Trophoblast cell (in vitro differentiated cells and primary cell): Measurements from ENCODE around the gene PHKB.

Source experiments
- DNase-seq, 2 donors: peaks; one replicate each; pipeline ENCODE4 v3.0.0-alpha.2; 2016
- H2AFZ ChIP-seq: 2 replicates; pipeline ENCODE4 v1.6.1; 2013; ENCODE audit warnings: low read length, moderate library complexity, mild to moderate bottlenecking; ENCODE audit not compliant: insufficient read depth, poor library complexity
- H2AK5ac ChIP-seq: 2 replicates; pipeline ENCODE4 v1.6.1; 2013; ENCODE audit warnings: mild to moderate bottlenecking, low read length
- H2BK120ac ChIP-seq: 2 replicates; pipeline ENCODE4 v1.6.1; 2013; ENCODE audit warnings: low read length, mild to moderate bottlenecking, moderate library complexity; ENCODE audit not compliant: insufficient read depth, poor library complexity
- H2BK12ac ChIP-seq: 2 replicates; pipeline ENCODE4 v1.6.1; 2013; ENCODE audit warnings: mild to moderate bottlenecking, low read length, moderate library complexity
- H2BK5ac ChIP-seq: 2 replicates; pipeline ENCODE4 v1.6.1; 2013; ENCODE audit warnings: low read length, low read depth, moderate library complexity, mild to moderate bottlenecking; ENCODE audit not compliant: poor library complexity
- H3K14ac ChIP-seq: 2 replicates; pipeline ENCODE4 v1.6.1; 2013; ENCODE audit warnings: mild to moderate bottlenecking, low read length
- H3K18ac ChIP-seq: 2 replicates; pipeline ENCODE4 v1.6.1; 2013; ENCODE audit warnings: mild to moderate bottlenecking, low read length
- H3K23ac ChIP-seq: 2 replicates; pipeline ENCODE4 v1.6.1; 2013; ENCODE audit warnings: low read length
- H3K27ac ChIP-seq: 2 replicates; pipeline ENCODE4 v1.5.1; 2013; ENCODE audit warnings: low read depth, mild to moderate bottlenecking, inconsistent platforms, low read length, moderate library complexity
- H3K27me3 ChIP-seq: 2 replicates; pipeline ENCODE4 v1.6.1; 2013; ENCODE audit warnings: inconsistent platforms, mild to moderate bottlenecking, low read length, moderate library complexity; ENCODE audit not compliant: insufficient read depth
- H3K36me3 ChIP-seq, 2 experiments: 1 replicate in 1 of 2; 2 replicates in 1 of 2; pipeline ENCODE4 v1.6.1; 2013; ENCODE audit warnings: low read length in 2 of 2, mild to moderate bottlenecking in 2 of 2, moderate library complexity in 1 of 2; ENCODE audit not compliant: insufficient read depth in 2 of 2, control insufficient read depth in 1 of 2
- H3K4ac ChIP-seq: 2 replicates; pipeline ENCODE4 v1.6.1; 2013; ENCODE audit warnings: low read depth, mild to moderate bottlenecking, low read length, moderate library complexity
- H3K4me1 ChIP-seq, 2 experiments: 1 replicate in 1 of 2; 2 replicates in 1 of 2; pipeline ENCODE4 v1.6.1; 2013; ENCODE audit warnings: low read length in 2 of 2, mild to moderate bottlenecking in 2 of 2, moderate library complexity in 1 of 2; ENCODE audit not compliant: insufficient read depth in 2 of 2, control insufficient read depth in 1 of 2
- H3K4me2 ChIP-seq: 2 replicates; pipeline ENCODE4 v1.6.1; 2013; ENCODE audit warnings: inconsistent platforms, mild to moderate bottlenecking, low read length, moderate library complexity
- H3K4me3 ChIP-seq: 2 replicates; pipeline ENCODE4 v1.5.1; 2013; ENCODE audit warnings: mild to moderate bottlenecking, low read depth, low read length, inconsistent platforms
- H3K79me1 ChIP-seq: one replicate; pipeline ENCODE4 v1.6.1; 2013; ENCODE audit warnings: low read length
- H3K79me2 ChIP-seq: 2 replicates; pipeline ENCODE4 v1.6.1; 2013; ENCODE audit warnings: low read length, mild to moderate bottlenecking; ENCODE audit not compliant: control insufficient read depth, insufficient read depth, poor library complexity
- H3K9ac ChIP-seq: 2 replicates; pipeline ENCODE4 v1.6.1; 2013; ENCODE audit warnings: mild to moderate bottlenecking, low read length
- H3K9me3 ChIP-seq: 2 replicates; pipeline ENCODE4 v1.6.1; 2013; ENCODE audit warnings: low read depth, mild to moderate bottlenecking, control low read depth, inconsistent platforms, low read length; ENCODE audit not compliant: insufficient read depth
- H4K12ac ChIP-seq: 2 replicates; pipeline ENCODE4 v1.6.1; 2013; ENCODE audit warnings: low read depth, mild to moderate bottlenecking, low read length, moderate library complexity
- H4K8ac ChIP-seq: 2 replicates; pipeline ENCODE4 v1.6.1; 2013; ENCODE audit warnings: low read depth, mild to moderate bottlenecking, low read length, moderate library complexity
- H4K91ac ChIP-seq: one replicate; pipeline ENCODE4 v1.6.1; 2013; ENCODE audit warnings: low read depth, mild to moderate bottlenecking, low read length, moderate library complexity
- WGBS: extraction: QIAGEN DNeasy Blood & Tissue Kit; methylation state at CpG from one replicate; pipeline ENCODE4 v1.1.7; 2013; ENCODE audit warnings: missing lambda C conversion rate; ENCODE audit not compliant: insufficient read length, insufficient coverage; ENCODE audit errors: extremely low coverage; 5-methylcytosine and 5-hydroxymethylcytosine counted together

The PHKB gene

DNA sequence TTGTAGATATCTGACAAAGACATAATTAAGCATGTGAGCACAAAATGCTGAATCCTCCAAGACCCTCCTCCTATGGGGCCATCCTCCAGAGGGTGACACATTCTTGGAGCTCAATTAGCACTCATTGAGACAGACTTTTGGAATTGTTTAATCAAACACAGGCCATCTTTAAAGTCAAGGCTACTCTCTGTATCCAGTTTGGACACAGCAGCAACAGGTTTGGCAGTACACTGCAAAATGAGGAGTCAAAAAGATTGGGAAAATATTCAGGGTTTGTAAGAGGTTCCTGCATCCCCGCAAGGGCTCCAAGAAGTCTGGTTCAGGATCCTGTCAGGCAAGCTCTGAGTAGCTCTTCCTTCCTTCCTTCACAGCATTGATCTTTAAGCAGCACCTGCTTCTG lies 1.5 kb upstream of the PHKB start:
- no peak overlapping the region for H3K14ac ChIP-seq
- H3K9me3 ChIP-seq = no peaks in the 10 kb centered on the region
- H2BK12ac ChIP-seq = no peak overlapping the region
- H3K18ac ChIP-seq = no peak overlapping the region
- peaks cover 12% of the 10 kb centered on the region for H3K79me2 ChIP-seq
- no peak overlapping the region for H2BK5ac ChIP-seq
- no peak for DNase-seq
- no peak overlapping the region for H2BK120ac ChIP-seq
- H4K12ac ChIP-seq = no peak overlapping the region
- no peak overlapping the region for H2AK5ac ChIP-seq
- WGBS = no CpG with 5 or more reads among the region's 1 CpG
- no peak overlapping the region for H3K23ac ChIP-seq
- peak overlapping the region; percentile 33 for H3K4ac ChIP-seq
- H4K91ac ChIP-seq = no peak overlapping the region
- H3K27ac ChIP-seq = no peak overlapping the region
- H2AFZ ChIP-seq = no peak overlapping the region
- no peak overlapping the region for H4K8ac ChIP-seq
- H3K36me3 ChIP-seq = peaks cover 2 to 6% of the 10 kb centered on the region in 2 experiments
- no peaks in the 10 kb centered on the region for H3K27me3 ChIP-seq
- H3K4me1 ChIP-seq = peaks cover 5 to 10% of the 10 kb centered on the region in 2 experiments
- no peak overlapping the region for H3K4me3 ChIP-seq
- no peak overlapping the region for H3K9ac ChIP-seq
- H3K79me1 ChIP-seq = peaks cover 13% of the 10 kb centered on the region
- H3K4me2 ChIP-seq = peak overlapping the region; percentile 66

DNA sequence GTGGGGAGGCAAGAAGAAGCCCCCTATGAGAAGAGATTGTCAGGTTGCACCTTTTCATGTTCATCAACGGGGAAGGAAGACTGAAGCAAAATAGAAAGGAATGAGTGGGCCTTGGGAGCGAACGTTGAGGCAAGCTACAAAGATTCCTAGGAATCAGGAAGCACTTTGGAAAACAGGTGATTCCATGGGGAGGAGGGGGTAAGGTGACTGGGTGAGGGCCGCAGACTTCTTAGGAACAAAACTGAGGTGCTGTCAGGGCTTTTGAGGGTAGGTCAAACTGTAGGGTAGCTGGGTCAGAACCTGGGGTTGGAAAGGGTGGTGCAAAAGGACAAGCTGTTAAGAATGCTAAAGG lies 796 bp upstream of the PHKB start:
- H3K4me1 ChIP-seq = peaks cover 5 to 10% of the 10 kb centered on the region in 2 experiments
- peak overlapping the region; percentile 99 for H2BK120ac ChIP-seq
- peak overlapping the region; percentile 99 for H4K8ac ChIP-seq
- H3K79me1 ChIP-seq = peaks cover 13% of the 10 kb centered on the region
- H3K23ac ChIP-seq = no peak overlapping the region
- H4K91ac ChIP-seq = peak overlapping the region; percentile 95
- peak overlapping the region; percentile 94 for H3K14ac ChIP-seq
- peak overlapping the region; percentile 92 for H2AFZ ChIP-seq
- H3K79me2 ChIP-seq = peaks cover 12% of the 10 kb centered on the region
- peak overlapping the region; percentile 99 for H3K27ac ChIP-seq
- DNase-seq = peak; percentile 37 to 58
- H2BK12ac ChIP-seq = no peak overlapping the region
- H3K27me3 ChIP-seq = no peaks in the 10 kb centered on the region
- H2AK5ac ChIP-seq = peak overlapping the region; percentile 54
- H3K4ac ChIP-seq = peak overlapping the region; percentile 66
- H3K4me3 ChIP-seq = peak overlapping the region; percentile 89
- H3K18ac ChIP-seq = peak overlapping the region; percentile 88
- H3K4me2 ChIP-seq = peak overlapping the region; percentile 66
- peak overlapping the region; percentile 89 for H3K9ac ChIP-seq
- H2BK5ac ChIP-seq = peak overlapping the region; percentile 98
- H3K9me3 ChIP-seq = no peaks in the 10 kb centered on the region
- H3K36me3 ChIP-seq = peaks cover 2 to 5% of the 10 kb centered on the region in 2 experiments
- H4K12ac ChIP-seq = peak overlapping the region; percentile 87
- no CpG with 5 or more reads among the region's 4 CpGs for WGBS

DNA sequence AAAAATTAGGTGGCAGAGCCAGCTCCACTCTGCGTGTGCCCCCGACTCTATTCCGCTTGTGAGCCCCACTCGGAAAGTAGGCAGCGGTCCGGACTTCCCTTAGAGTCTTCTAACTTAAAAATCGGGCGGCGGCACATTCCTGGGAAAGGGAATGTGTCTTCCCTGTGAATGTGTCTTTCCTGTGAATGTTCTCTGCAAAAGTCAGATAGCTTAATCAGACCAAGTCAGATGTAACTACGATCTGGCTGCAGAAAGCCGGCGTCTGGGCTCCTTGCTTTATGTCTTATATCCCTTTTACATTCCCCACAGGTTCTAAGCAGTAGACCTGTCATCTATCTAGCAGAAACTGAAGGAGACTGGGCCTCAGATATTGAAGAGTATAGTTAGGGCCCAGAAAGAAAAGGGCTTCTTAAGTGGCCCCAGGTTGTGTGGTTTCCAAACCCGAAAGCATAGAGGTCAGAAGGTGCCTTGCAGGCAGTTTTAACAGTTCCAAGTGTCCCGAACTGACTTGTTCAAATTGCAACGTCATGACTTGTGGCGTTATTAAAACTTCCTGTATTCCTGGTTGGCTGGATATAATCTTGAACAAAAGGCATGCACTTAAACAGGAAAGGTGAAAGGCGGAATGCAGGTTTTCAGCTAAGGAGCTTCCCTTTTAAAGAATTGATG lies 601 bp downstream of the PHKB start:
- Histone ChIP-seq H3K4me1 (peaks cover 5 to 10% of the 10 kb centered on the region in 2 experiments), H3K36me3 (peaks cover 0 to 2% of the 10 kb centered on the region in 2 experiments), H2BK120ac (peak overlapping the region; percentile 99), H4K91ac (peak overlapping the region; percentile 95), H3K79me1 (peaks cover 13% of the 10 kb centered on the region), H2AK5ac (peak overlapping the region; percentile 9), H3K27me3 (no peaks in the 10 kb centered on the region), H2BK12ac (peak overlapping the region; percentile 8), H3K9me3 (no peaks in the 10 kb centered on the region), H2AFZ (peak overlapping the region; percentile 92), H3K79me2 (peaks cover 12% of the 10 kb centered on the region), H4K8ac (peak overlapping the region; percentile 99), H3K4ac (peak overlapping the region; percentile 19), H3K4me3 (peak overlapping the region; percentile 89), H2BK5ac (peak overlapping the region; percentile 98), H3K18ac (peak overlapping the region; percentile 88), H4K12ac (peak overlapping the region; percentile 67), H3K9ac (peak overlapping the region; percentile 81), H3K4me2 (peak overlapping the region; percentile 66), H3K14ac (peak overlapping the region; percentile 94), H3K23ac (no peak overlapping the region), H3K27ac (peak overlapping the region; percentile 99)
- WGBS = no CpG with 5 or more reads among the region's 17 CpGs
- peak; percentile 79 to 94 for DNase-seq

DNA sequence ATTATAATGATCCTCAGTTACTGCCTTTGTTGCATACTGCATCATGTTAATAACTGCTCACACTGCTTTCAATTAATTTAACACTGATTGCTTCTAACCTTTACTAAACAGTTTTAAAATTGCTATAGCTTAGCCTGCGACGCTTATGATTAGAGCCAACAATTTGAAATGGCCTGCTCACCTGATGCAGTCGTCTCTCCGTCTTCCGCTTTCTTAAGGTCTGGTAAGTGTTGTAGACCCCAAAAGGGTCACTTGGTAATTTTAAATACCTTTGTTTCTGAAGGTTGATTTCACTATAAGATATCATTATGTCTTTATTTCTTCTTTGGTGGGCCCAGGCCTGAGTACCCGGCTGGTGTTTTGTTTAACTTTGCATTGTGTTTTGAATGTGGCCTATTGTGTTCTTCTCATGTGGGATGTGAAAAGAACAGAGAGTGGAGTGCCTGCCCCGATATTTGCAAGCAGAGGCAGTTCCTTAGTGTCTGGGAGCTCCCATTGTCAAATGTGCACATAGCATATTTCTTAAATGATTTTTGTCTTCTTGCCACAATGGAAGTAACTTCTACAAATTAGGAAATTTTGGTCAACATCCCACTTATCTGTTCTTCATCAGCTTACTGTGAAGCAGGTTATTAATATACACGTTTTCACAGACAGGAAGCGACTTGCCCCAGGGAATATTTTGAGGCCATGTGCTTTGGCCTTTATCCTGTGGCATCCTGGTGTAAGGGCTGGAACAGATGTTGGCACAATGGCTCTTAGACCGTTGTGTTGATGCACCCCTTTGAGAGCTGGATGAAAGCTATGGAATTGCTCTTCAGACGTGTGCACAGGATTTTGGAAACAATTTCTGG lies 2.9 kb downstream of the PHKB start:
- H3K4me3 ChIP-seq = no peak overlapping the region
- no peaks in the 10 kb centered on the region for H3K36me3 ChIP-seq
- H3K9me3 ChIP-seq = no peaks in the 10 kb centered on the region
- DNase-seq = no peak
- no CpG with 5 or more reads among the region's 11 CpGs for WGBS
- H4K91ac ChIP-seq = no peak overlapping the region
- peaks cover 13% of the 10 kb centered on the region for H3K79me1 ChIP-seq
- H3K14ac ChIP-seq = no peak overlapping the region
- no peak overlapping the region for H2AK5ac ChIP-seq
- H3K79me2 ChIP-seq = peaks cover 12% of the 10 kb centered on the region
- H3K18ac ChIP-seq = no peak overlapping the region
- no peak overlapping the region for H2BK5ac ChIP-seq
- no peak overlapping the region for H2BK12ac ChIP-seq
- H3K27me3 ChIP-seq = no peaks in the 10 kb centered on the region
- no peak overlapping the region for H2AFZ ChIP-seq
- no peak overlapping the region for H3K4me2 ChIP-seq
- no peak overlapping the region for H3K4ac ChIP-seq
- H2BK120ac ChIP-seq = no peak overlapping the region
- H3K4me1 ChIP-seq = peaks cover 10% of the 10 kb centered on the region in 2 experiments
- no peak overlapping the region for H4K12ac ChIP-seq
- H4K8ac ChIP-seq = no peak overlapping the region
- no peak overlapping the region for H3K23ac ChIP-seq
- H3K9ac ChIP-seq = no peak overlapping the region
- no peak overlapping the region for H3K27ac ChIP-seq
